Measurements from ENCODE around the gene PLGRKT.

The PLGRKT gene, protein sequence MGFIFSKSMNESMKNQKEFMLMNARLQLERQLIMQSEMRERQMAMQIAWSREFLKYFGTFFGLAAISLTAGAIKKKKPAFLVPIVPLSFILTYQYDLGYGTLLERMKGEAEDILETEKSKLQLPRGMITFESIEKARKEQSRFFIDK

GRCh38 chr9:5437254-5438216 lies at the start of gene PLGRKT:
TSS of gene PLGRKT (minus strand) at chr9:5437925. CDS start at chr9:5431977, 5,948 bp downstream.
- no peaks in the 10 kb centered on the region for H3K9me3 ChIP-seq (ENCODE audit: insufficient read depth, low read depth, low read length)
- peak within 1 kb of the TSS; percentile 90 for H3K4me2 ChIP-seq (ENCODE audit: low read depth, low read length, poor library complexity, severe bottlenecking)
- H3K27me3 ChIP-seq (ENCODE audit: insufficient read depth, low read length, poor library complexity, severe bottlenecking): no peaks in the 10 kb centered on the region
- H2AFZ ChIP-seq (ENCODE audit: low read length): peak within 1 kb of the TSS; percentile 87
- H3F3A ChIP-seq (ENCODE audit: low read depth): no peaks in the 10 kb centered on the region
- H3K9me2 ChIP-seq (replicated peaks; ENCODE audit: low read depth, low read length): no peaks in the 10 kb centered on the region
- TF ChIP-seq EZH2phosphoT487 (IDR thresholded peaks at IDR 0.05; ENCODE audit: borderline replicate concordance) (no peak), CTCF (conservative IDR thresholded peaks at IDR 0.05; ENCODE audit: low read length) (peak; percentile 29)
- H3K4me3 ChIP-seq (ENCODE audit: low read length, poor library complexity, severe bottlenecking): peak within 1 kb of the TSS; percentile 76
- H3K9ac ChIP-seq (ENCODE audit: low read depth, low read length, poor library complexity, severe bottlenecking): peak within 1 kb of the TSS; percentile 68
- no peaks in the 10 kb centered on the region for H3K36me3 ChIP-seq (ENCODE audit: insufficient read depth, low read length)
- H3K4me1 ChIP-seq (ENCODE audit: insufficient read depth, low read length, poor library complexity, severe bottlenecking): peaks cover 20% of the 10 kb centered on the region
- H4K20me1 ChIP-seq (ENCODE audit: insufficient read depth, low read length, poor library complexity, severe bottlenecking): no peaks in the 10 kb centered on the region
- H3K79me2 ChIP-seq (ENCODE audit: insufficient read depth, low read length): no peaks in the 10 kb centered on the region

DNA sequence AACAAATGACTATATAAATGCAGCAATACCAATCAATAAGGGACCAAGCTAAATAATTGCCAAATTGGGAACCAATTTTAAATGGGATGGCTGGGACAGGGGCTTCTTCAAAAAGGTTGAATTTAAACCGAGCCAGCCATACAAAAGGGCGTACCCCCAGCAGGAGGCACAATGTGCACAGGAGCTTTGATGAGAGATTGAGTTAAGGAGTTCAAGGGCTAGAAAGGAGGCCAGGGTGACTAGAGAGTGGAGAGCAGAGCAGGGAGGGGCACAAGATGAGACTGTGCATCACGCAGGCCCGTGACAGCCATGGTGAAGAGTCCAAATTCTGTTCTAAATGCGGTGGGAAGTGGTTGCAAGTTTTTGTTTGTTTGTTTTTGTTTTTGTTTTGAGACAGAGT lies 49.3 kb upstream of the PLGRKT start:
- TF ChIP-seq CTCF (conservative IDR thresholded peaks at IDR 0.05; ENCODE audit: low read length): peak; percentile 38
- no peak for TF ChIP-seq EZH2phosphoT487 (IDR thresholded peaks at IDR 0.05; ENCODE audit: borderline replicate concordance)
- H4K20me1 ChIP-seq (ENCODE audit: insufficient read depth, low read length, poor library complexity, severe bottlenecking): no peaks in the 10 kb centered on the region
- H3K9ac ChIP-seq (ENCODE audit: low read depth, low read length, poor library complexity, severe bottlenecking): no peak overlapping the region
- no peaks in the 10 kb centered on the region for H3K36me3 ChIP-seq (ENCODE audit: insufficient read depth, low read length)
- no peak overlapping the region for H3K4me2 ChIP-seq (ENCODE audit: low read depth, low read length, poor library complexity, severe bottlenecking)
- no peaks in the 10 kb centered on the region for H3K27me3 ChIP-seq (ENCODE audit: insufficient read depth, low read length, poor library complexity, severe bottlenecking)
- H3K4me3 ChIP-seq (ENCODE audit: low read length, poor library complexity, severe bottlenecking): no peak overlapping the region
- no peaks in the 10 kb centered on the region for H3K9me3 ChIP-seq (ENCODE audit: insufficient read depth, low read depth, low read length)
- no peaks in the 10 kb centered on the region for H3K9me2 ChIP-seq (replicated peaks; ENCODE audit: low read depth, low read length)
- no peak overlapping the region for H2AFZ ChIP-seq (ENCODE audit: low read length)
- peaks cover 6% of the 10 kb centered on the region for H3K4me1 ChIP-seq (ENCODE audit: insufficient read depth, low read length, poor library complexity, severe bottlenecking)
- no peaks in the 10 kb centered on the region for H3K79me2 ChIP-seq (ENCODE audit: insufficient read depth, low read length)
- no peaks in the 10 kb centered on the region for H3F3A ChIP-seq (ENCODE audit: low read depth)

GRCh38 chr9:5485378-5486085 lies 47.8 kb upstream of the PLGRKT start:
- Histone ChIP-seq H3K9me3 (ENCODE audit: insufficient read depth, low read depth, low read length) (no peaks in the 10 kb centered on the region), H3F3A (ENCODE audit: low read depth) (no peaks in the 10 kb centered on the region), H3K4me2 (ENCODE audit: low read depth, low read length, poor library complexity, severe bottlenecking) (no peak overlapping the region), H3K9ac (ENCODE audit: low read depth, low read length, poor library complexity, severe bottlenecking) (no peak overlapping the region), H4K20me1 (ENCODE audit: insufficient read depth, low read length, poor library complexity, severe bottlenecking) (no peaks in the 10 kb centered on the region), H2AFZ (ENCODE audit: low read length) (no peak overlapping the region), H3K4me3 (ENCODE audit: low read length, poor library complexity, severe bottlenecking) (no peak overlapping the region), H3K4me1 (ENCODE audit: insufficient read depth, low read length, poor library complexity, severe bottlenecking) (peaks cover 6% of the 10 kb centered on the region), H3K79me2 (ENCODE audit: insufficient read depth, low read length) (no peaks in the 10 kb centered on the region), H3K36me3 (ENCODE audit: insufficient read depth, low read length) (no peaks in the 10 kb centered on the region), H3K9me2 (replicated peaks; ENCODE audit: low read depth, low read length) (no peaks in the 10 kb centered on the region), H3K27me3 (ENCODE audit: insufficient read depth, low read length, poor library complexity, severe bottlenecking) (no peaks in the 10 kb centered on the region)
- TF ChIP-seq EZH2phosphoT487 (IDR thresholded peaks at IDR 0.05; ENCODE audit: borderline replicate concordance) (no peak), CTCF (conservative IDR thresholded peaks at IDR 0.05; ENCODE audit: low read length) (no peak)
